ENCODE measurements around the gene TMEM17. TPM values are rescaled to one million over a fixed set of nuclear protein-coding genes. Genes with fewer than 3 reads are reported as not detected.

TMEM17 gene
- total RNA-seq, 1 donor from 2014 or later, result 5.0 TPM

DNA sequence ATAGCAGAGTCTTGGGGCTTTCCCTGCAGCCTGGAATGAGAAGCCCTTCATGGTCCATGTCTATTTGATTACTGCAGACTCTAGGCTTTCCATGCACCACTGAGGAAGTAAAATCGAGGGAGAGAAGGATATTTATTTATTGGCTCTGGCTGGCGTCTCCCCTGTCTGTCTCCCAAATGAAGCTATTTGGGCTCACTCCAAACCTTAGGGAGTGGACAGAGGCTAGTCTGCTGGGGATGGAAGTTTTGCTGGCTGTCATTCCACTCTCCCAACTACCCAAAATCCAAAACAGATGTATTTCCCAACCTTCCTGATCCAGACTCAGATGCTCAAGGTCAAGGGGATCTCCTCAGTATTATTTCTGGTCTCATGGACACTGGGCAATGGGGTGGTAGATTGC is 33.7 kb downstream of the TMEM17 start:
- DNase-seq (ENCODE audit: low read depth), result no peak

- DNase-seq (ENCODE audit: low read depth), result no peak
These were observed 34.2 kb downstream of the TMEM17 start for GRCh38 chr2:62471816-62472215.

- no peak for DNase-seq (ENCODE audit: low read depth)
These were observed 34.6 kb downstream of the TMEM17 start for GRCh38 chr2:62471404-62471803.

- DNase-seq (ENCODE audit: low read depth), result no peak
These were observed 36.4 kb downstream of the TMEM17 start for GRCh38 chr2:62469548-62469947.

DNA sequence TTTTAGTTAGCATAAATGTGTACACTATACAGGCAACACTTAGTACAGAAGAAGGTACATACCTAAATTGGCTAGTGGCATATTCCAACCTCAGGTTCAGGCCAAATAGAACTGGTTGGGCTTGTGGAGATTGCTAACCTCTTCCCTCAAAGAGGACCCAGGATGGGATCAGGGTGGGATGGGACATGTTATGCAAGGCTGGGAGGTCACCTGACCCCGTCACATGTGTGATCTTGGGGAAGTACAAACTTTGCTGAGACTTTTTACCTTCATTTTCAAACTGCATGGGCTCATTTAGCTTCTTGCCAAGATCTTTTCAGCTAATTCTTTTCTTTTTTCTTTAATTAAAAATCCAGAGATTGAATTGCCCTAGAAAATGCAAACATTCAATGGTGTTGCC is 36.9 kb downstream of the TMEM17 start:
- no peak for DNase-seq (ENCODE audit: low read depth)

DNA sequence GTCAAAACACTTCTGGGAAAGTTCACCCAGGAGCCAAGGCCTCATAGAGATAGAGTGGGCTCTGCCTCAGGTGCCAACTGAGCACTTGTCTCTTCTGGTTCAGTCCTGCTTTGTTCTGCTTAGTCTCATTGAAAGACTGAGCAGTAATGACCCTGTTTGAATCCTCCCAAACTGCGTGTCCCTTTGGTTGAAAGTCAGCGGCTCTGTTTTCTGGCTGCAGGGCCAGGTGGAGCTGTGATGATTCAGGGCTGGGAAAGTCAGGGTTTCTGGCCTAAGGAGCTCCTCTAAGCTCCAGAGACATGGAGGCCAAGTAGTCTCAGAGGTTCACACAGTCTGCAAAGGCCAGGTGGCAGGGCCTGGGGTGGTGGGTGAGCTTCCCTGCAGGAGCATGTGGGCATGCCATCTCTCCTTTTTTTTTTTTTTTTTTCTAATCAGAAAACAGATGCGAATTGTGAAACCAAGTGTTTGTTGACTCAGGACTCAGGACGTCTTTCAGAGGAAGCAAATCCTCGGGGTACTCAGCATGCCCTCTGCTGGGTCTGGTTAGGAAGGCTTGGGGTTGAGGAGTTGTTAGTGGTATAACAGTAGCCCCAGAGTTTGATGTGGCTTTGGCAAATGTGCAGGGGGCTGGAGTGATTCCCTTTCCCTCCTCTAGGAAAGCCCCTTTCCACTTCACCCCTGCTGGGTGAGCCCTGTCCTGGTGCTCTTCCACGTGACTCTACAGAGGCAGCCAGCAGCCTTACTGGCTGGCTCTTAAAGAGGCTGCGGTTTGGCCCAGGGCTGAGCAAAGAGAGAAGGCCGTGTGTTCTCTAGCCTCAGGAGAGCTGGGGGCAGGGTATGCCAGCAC is 38.3 kb downstream of the TMEM17 start:
- no peak for DNase-seq (ENCODE audit: low read depth)

DNA sequence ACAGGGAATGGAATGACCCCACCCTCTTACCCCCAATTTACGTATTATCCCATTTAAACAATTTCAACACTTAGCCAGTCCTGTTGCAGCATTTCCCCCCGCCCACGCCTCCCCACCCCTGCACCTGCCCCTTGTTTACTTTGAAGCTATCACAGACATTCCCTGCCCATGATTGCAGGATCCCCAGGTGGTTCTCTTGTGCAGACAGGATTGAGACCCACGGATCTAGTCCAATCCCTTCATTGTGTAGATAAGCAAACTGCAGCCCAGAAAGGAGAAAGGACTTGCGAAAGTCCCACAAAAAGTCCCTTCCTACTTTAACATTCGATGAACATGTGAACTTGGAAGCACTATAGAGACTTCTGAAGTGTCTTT is 38.9 kb downstream of the TMEM17 start:
- DNase-seq (ENCODE audit: low read depth), result no peak

DNA sequence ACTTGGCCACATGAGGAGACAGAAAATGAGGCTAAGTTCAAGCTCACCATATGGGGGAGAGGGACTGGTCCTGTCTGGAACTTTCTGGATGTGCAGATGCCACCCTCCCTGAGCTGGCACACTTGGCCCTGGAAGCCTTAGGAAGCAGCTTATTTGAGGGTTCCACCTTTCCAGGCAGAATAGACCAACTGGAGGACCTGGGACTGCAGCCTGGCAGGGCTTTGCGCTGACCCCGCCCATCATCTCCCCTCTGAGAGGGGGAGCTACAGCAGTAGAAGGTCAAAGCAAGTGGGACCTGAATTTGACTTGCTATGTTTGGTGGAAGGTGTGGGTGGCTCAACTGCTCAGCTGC is 39.5 kb downstream of the TMEM17 start:
- DNase-seq (ENCODE audit: low read depth), result no peak

DNA sequence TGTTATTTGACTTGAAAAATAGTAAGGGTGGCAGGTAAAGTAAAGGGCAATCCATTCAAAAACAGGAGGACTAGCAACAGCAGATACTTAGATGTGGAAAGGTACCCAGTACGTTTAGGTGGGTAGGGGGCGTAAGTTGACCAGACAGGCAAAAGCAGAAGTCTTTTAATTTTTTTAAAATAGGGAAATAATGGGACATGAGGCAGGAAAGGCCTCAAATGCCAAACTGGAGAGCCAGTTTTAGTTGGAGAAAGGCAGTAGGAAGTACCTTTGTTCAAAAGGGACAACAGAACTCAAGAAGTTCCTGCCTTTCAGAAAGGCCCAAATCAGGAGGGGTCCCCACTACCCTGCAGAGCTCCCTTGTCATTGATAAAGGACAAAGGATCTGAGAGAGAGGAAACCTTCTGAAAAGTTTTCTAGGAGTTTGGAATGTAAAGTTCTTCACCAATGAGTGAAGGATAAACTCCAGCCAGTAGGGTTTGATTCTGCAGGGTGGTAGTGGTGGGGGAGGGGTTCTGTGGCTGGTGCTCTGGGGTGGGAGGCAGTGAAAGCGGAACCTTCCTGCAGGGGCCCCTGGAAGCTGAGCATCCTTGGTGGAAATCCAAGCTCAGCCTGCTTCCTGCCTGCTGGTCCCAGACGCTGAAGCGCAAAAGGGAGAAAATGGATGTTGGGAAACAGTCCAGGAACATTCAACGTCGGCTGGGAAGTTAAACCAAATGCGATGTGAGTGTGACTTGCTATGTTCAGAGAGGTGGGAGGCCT is 40.1 kb downstream of the TMEM17 start:
- DNase-seq (ENCODE audit: low read depth), result no peak

GRCh38 chr2:62465039-62465740 is 40.8 kb downstream of the TMEM17 start:
- no peak for DNase-seq (ENCODE audit: low read depth)

- DNase-seq (ENCODE audit: low read depth), result no peak
These were observed 41.6 kb downstream of the TMEM17 start for GRCh38 chr2:62464221-62465007.

DNA sequence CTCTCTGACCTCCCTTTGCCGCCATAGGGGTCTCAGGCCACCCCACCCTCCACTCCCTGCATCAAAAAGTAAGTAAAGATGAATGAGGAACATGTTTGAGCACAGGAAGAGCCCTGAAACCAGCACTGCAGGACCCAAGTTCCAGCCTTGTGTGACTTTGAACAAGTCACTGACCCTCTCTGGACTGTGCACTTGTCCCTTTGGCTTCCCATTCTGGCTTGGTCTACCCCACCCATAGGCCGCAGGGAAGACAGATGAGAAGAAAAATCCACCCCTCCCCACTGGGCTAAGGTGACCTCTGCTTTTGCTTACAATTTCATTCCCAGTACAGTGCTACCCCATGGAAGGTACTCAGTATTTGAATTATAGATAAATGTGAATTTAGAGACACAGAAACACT is 43.8 kb downstream of the TMEM17 start:
- DNase-seq (ENCODE audit: low read depth), result no peak

DNA sequence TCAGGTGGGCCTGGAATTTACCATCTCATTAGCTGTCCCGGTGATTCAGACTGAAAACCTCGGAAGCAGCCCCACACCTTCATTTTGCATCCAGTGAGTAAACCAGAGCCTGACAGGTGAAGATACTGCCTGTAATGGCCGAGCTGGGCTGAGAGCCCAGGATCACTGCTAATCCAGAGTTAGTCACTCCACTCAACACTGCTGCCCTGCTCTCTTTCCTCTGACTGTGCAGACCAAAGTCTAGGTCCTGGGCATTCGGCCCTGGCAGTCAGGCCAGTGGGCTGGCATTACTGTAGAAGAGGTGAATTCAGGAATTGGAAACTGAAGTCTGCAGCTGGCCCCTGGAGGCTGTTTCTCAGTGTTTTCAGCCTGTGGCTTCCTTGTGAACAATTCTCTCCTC is 44.3 kb downstream of the TMEM17 start:
- peak; percentile 81 for DNase-seq (ENCODE audit: low read depth)

GRCh38 chr2:62461017-62461553 is 44.9 kb downstream of the TMEM17 start:
- DNase-seq (ENCODE audit: low read depth), result no peak

DNA sequence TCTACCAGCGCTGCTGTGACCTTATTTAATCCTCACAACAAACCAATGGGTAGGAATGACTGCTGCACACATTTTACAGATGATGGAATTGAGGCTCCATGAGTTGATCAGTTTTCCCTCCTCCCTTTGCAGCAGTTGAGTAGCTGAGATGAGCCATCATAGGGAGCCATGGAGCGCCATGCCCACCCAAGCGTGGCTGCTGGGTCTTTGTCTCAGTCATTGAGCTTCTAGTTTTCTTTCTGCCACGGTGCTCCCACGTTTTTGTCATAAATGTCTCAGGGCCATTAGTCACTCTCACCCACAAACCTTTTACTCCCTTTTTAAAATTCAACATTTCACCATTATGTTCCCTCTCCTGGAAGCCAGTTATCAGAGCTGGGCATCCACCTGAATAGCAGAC is 45.8 kb downstream of the TMEM17 start:
- peak; percentile 50 for DNase-seq (ENCODE audit: low read depth)

- no peak for DNase-seq (ENCODE audit: low read depth)
These were observed 46.3 kb downstream of the TMEM17 start for GRCh38 chr2:62459672-62460071.

DNA sequence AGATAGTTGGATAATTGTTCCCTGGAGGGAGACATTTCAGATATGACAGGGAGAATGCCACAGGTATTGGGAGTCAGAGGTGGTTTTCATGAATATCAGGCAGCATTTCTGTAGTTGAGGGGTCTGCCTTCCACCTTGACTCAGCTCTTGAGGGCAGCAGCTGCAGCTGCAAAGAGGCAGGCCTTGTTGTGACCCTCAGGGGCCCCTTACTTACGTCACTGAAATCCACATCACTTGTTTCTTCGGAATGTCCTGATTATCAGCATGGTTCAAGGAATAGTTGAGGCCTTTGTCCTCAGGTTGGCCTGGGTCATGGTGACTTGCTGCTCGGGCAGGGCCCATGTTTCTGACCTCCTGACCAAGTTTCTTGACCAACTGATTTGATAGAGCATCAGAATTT is 46.9 kb downstream of the TMEM17 start:
- no peak for DNase-seq (ENCODE audit: low read depth)

- no peak for DNase-seq (ENCODE audit: low read depth)
These were observed 47.3 kb downstream of the TMEM17 start for GRCh38 chr2:62458671-62459081.

DNA sequence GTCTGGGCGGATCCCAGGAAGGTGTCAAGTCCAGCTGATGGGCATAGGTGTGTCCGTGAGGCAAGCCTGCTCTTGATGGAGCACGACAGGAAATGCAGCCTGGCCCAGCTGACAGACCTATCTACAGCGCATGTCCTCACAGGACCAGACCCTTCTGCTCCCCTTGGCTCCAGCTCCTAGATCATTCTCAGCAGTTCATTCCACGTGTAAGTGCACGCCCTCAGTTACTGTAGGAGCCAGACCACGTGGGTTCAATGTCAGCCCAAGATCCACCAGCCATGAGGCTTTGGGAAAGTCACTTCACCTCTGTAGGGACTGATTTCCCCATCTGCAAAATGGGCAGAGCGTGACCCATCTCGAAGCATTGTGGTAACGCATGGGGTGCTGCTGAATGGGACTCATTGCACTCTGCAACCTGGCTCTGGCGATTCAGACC is 47.8 kb downstream of the TMEM17 start:
- DNase-seq (ENCODE audit: low read depth), result no peak

- DNase-seq (ENCODE audit: low read depth), result no peak
These were observed 48.4 kb downstream of the TMEM17 start for GRCh38 chr2:62457556-62457955.

DNA sequence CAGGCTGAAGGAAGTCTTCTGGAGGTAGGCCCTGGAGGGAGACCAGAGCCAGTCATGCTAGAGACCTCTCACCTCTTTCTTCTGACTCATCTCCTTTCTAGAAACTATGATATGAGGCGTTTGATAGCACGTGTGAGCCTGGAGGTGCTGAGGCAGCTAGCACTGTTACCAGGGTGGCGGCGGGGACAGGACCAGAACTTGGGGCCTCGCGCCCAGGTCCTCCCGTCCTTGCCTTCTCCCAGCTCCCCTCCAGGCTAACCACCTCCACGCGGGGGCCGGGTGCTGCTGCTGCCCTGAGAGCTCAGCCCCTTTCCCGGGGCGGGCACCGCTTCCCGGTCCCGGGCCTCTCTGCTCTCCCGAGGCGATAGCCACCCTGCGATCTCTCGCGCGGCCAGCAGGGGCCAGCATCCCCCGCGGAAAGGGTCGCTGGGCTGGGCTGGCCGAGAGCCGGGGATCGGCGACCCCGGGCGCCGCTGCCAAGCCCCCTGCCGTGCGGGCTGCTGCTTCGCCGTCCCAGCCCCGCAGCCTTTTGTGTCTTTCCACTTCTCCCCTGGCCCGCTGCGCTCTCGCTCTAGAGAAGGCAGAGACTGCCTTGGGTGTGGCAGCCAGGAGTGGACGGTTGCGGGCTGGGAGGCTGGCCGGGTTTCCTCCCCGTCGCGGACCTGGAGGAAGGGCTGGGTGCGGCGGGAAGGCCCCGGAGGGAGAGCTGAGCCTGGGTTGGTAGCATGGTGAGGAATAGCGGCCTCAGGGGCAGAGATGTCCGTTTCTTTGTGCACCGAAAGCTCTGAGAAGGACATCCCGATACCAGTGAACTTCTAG is 49.1 kb downstream of the TMEM17 start:
- DNase-seq (ENCODE audit: low read depth), result peak; percentile 57
